Caco-2 (cell line): ENCODE data around the gene SIRPB2. TPM values are rescaled to one million over a fixed set of nuclear protein-coding genes. Genes with fewer than 3 reads are reported as not detected.
A peak's percentile ranks its signal among the peaks of the same experiment; 100 is the strongest.

ENCODE experiments used
- BruUV-seq: library from RNA; stranded (reverse); fragments of 400-500 nt; replicated peaks from 2 replicates; lab custom pipeline; 2021; lab: Mats Ljungman, UMichigan
- CTCF ChIA-PET: fragments of 300-600 bp; sonication (Branson Sonifier 250); formaldehyde crosslinking; loops from one replicate; lab custom pipeline; 2022; ENCODE audit warnings: antibody characterized with exemption; lab: Charles Lee
- POLR2A ChIA-PET: fragments of 300-600 bp; sonication (Branson Sonifier 250); formaldehyde crosslinking; loops from one replicate; lab custom pipeline; 2022; ENCODE audit warnings: antibody characterized with exemption; lab: Charles Lee
- DNase-seq, 2 experiments: peaks; one replicate each; pipeline versions ENCODE4 v3.0.0 to v3.0.0-alpha.2; 2020 to 2022
- H3K27me3 ChIP-seq: replicated peaks from 2 replicates; pipeline ENCODE4 v1.6.0; 2011; ENCODE audit warnings: low read length; ENCODE audit not compliant: control insufficient read depth, insufficient read depth
- H3K36me3 ChIP-seq: 2 replicates; pipeline ENCODE4 v1.5.1; 2011; ENCODE audit warnings: low read length; ENCODE audit not compliant: control insufficient read depth, insufficient read depth
- H3K4me1 ChIP-seq: fragments of 250-450 bp; sonication (Bioruptor Pico); 2 replicates; pipeline ENCODE4 v1.5.1; 2020; ENCODE audit warnings: mild to moderate bottlenecking
- H3K4me3 ChIP-seq: 2 replicates; pipeline ENCODE4 v1.5.1; 2011; ENCODE audit warnings: low read depth, mild to moderate bottlenecking, control low read depth, low read length
- H3K9me3 ChIP-seq: fragments of 250-450 bp; sonication (Bioruptor Pico); 2 replicates; pipeline ENCODE4 v1.5.1; 2020; ENCODE audit warnings: mild to moderate bottlenecking, moderate library complexity
- H3K27ac Mint-ChIP-seq: one replicate; pipeline ENCODE4 v1.8.0; 2022; ENCODE audit warnings: mixed read lengths; ENCODE audit not compliant: unreplicated experiment
- H3K27me3 Mint-ChIP-seq: one replicate; pipeline ENCODE4 v1.8.0; 2022; ENCODE audit warnings: mixed read lengths; ENCODE audit not compliant: insufficient read depth, unreplicated experiment
- H3K36me3 Mint-ChIP-seq: one replicate; pipeline ENCODE4 v1.8.0; 2022; ENCODE audit warnings: mild to moderate bottlenecking, mixed read lengths; ENCODE audit not compliant: insufficient read depth, unreplicated experiment
- H3K4me1 Mint-ChIP-seq: one replicate; pipeline ENCODE4 v1.8.0; 2022; ENCODE audit warnings: low read depth, mixed read lengths; ENCODE audit not compliant: unreplicated experiment
- H3K4me3 Mint-ChIP-seq: one replicate; pipeline ENCODE4 v1.8.0; 2022; ENCODE audit warnings: mild to moderate bottlenecking, moderate library complexity, mixed read lengths; ENCODE audit not compliant: unreplicated experiment
- H3K9me3 Mint-ChIP-seq: one replicate; pipeline ENCODE4 v1.8.0; 2022; ENCODE audit warnings: mixed read lengths; ENCODE audit not compliant: unreplicated experiment
- CTCF ChIP-seq, 2 experiments: fragments of 200-600 bp in 1 of 2; IDR thresholded peaks; 1 replicate in 1 of 2; 2 replicates in 1 of 2; pipeline versions ENCODE4 v1.5.1 to v1.8.0; 2011 to 2022; ENCODE audit warnings: antibody characterized with exemption in 1 of 2, control low read depth in 1 of 2, inconsistent platforms in 1 of 2, low read depth in 1 of 2, low read length in 1 of 2, mild to moderate bottlenecking in 1 of 2, moderate library complexity in 1 of 2; ENCODE audit not compliant: insufficient read depth in 1 of 2, severe bottlenecking in 1 of 2, unreplicated experiment in 1 of 2
- intact Hi-C: fragments of 100-400 bp; cut with micrococcal nuclease; formaldehyde crosslinking; loops from one replicate; pipeline ENCODE4 v1.10.0; 2022; ENCODE audit not compliant: unreplicated experiment
- total RNA-seq: library from RNA; stranded (reverse); gene quantifications from 2 replicates; pipeline ENCODE4 v1.2.3, GENCODE V29; 2022

The SIRPB2 gene
- total RNA-seq, 1 experiment from 2014 or later: not detected

DNA sequence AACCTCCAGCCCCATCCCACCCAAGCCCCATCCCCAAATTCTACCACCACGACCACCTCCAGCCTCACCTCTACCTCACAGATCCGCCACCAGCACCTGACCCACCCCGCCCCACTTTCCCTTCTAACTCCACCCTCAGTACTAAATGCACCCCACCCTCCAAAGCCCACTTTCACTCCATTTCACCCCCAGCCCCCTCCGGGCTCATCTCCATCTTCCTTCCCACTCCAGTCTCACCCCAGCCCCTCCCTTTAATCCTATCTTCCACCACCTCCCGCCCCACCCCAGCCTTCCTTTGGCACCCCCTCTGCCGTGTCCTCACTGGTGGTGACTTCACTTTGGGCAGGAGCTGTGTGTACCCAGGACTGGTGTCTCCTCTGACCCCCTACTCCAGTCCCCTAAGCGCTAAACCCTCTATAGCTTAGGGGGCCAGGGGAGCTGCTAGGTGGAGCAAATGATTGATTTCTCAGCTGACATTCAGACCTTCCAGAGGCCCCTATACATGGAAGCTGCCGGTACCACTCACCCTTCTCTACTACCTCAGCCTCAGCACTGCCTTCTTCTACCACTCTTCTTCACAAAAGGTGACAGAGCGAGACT is 21.8 kb downstream of the SIRPB2 start:
- no peaks in the 10 kb centered on the region for H3K9me3 Mint-ChIP-seq
- H3K4me3 Mint-ChIP-seq: no peak overlapping the region
- H3K4me1 Mint-ChIP-seq: peaks cover 46% of the 10 kb centered on the region
- H3K27ac Mint-ChIP-seq: no peak overlapping the region
- ChIA-PET POLR2A (no interaction called here), CTCF (interaction anchor here (1.0 to 2.6 kb wide), 3 partner anchors 10 to 408 kb away, joined by 3 to 9 read pairs (median 3); no protein-coding TSS in a partner anchor)
- DNase-seq: no peak
- H3K36me3 Mint-ChIP-seq: peaks cover 10% of the 10 kb centered on the region
- Histone ChIP-seq H3K9me3 (no peaks in the 10 kb centered on the region), H3K36me3 (peaks cover under 1% of the 10 kb centered on the region; the same call in 1 of the 2 replicates), H3K4me1 (peaks cover 13% of the 10 kb centered on the region), H3K27me3 (no peaks in the 10 kb centered on the region), H3K4me3 (no peak overlapping the region)
- BruUV-seq: no TSS peak
- no peak for TF ChIP-seq CTCF (IDR thresholded peaks at IDR 0.05; ENCODE audit: insufficient read depth in 1 of 2, low read depth in 1 of 2, low read length in 1 of 2, severe bottlenecking in 1 of 2, unreplicated experiment in 1 of 2)
- H3K27me3 Mint-ChIP-seq: no peaks in the 10 kb centered on the region
- intact Hi-C loops: no loop called here

- DNase-seq: no peak
- CTCF ChIA-PET: interaction anchor here (1.0 to 2.6 kb wide), 3 partner anchors 35 to 75 kb away, joined by 4 to 9 read pairs (median 5); partner anchors contain the start of gene FKBP1A
- POLR2A ChIA-PET: no interaction called here
- no peak for TF ChIP-seq CTCF (IDR thresholded peaks at IDR 0.05; ENCODE audit: insufficient read depth in 1 of 2, low read depth in 1 of 2, low read length in 1 of 2, severe bottlenecking in 1 of 2, unreplicated experiment in 1 of 2)
- BruUV-seq: no TSS peak
- peaks cover 12% of the 10 kb centered on the region for H3K36me3 Mint-ChIP-seq
- no peaks in the 10 kb centered on the region for H3K9me3 ChIP-seq
- intact Hi-C loops: no loop called here
- no peak overlapping the region for H3K4me3 ChIP-seq
- peaks cover 2% of the 10 kb centered on the region; the same call in 1 of the 2 replicates for H3K36me3 ChIP-seq
- no peaks in the 10 kb centered on the region for H3K9me3 Mint-ChIP-seq
- H3K27me3 Mint-ChIP-seq: no peaks in the 10 kb centered on the region
- no peak overlapping the region for H3K27ac Mint-ChIP-seq
- H3K27me3 ChIP-seq: no peaks in the 10 kb centered on the region
- H3K4me3 Mint-ChIP-seq: peak overlapping the region; percentile 74
- peaks cover 13% of the 10 kb centered on the region for H3K4me1 ChIP-seq
- H3K4me1 Mint-ChIP-seq: peaks cover 40% of the 10 kb centered on the region
Observed at GRCh38 chr20:1468117-1468624, 23.0 kb downstream of the SIRPB2 start.

DNA sequence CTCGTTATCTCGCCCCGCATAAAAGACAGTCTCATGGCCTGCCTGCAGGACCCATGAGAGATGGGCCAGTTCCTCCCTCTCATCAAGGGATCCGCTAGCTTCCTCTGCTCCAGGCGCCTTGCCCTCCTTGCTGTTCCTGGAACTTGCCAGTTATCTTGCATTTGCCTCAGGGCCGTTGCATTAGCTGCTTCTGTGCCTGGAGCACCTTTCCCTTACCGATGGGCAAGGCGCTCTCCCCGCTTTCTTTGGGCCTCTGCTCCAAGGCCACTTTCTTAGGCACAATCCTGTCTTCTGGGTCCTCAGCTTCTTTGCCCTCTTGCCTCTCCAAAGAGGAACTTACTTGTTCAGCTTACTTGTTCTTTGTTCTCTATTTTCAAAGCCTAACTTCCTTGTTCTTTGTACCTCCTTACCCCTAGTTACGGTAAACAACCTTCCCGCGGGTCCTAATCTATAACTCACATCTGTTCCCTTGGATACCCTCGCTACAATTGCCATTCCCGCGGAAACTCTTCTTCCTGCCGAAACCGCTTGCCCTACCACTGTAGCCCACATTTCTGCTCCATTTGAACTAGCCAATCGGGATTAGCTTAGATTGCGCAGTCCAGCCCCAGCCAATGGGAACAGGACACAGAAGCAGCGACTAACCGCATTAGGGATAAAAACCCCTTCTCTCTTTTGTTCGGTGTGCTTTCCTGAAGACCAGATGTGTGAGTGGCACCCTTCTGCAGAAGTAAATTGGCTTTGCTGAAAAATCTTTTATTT is 23.7 kb downstream of the SIRPB2 start:
- H3K36me3 Mint-ChIP-seq: peaks cover 12% of the 10 kb centered on the region
- no TSS peak for BruUV-seq
- H3K36me3 ChIP-seq: peaks cover 2% of the 10 kb centered on the region; the same call in 1 of the 2 replicates
- peak overlapping the region; percentile 64 for H3K27ac Mint-ChIP-seq
- 0 out of 2 replicates have a peak overlapping the region, but pooled peaks have one; percentile 21 for H3K4me3 ChIP-seq
- H3K9me3 ChIP-seq: no peaks in the 10 kb centered on the region
- ChIA-PET CTCF (interaction anchor here (0.6 to 2.6 kb wide), 7 partner anchors 8 to 74 kb away, joined by 3 to 12 read pairs (median 5); partner anchors contain the start of gene FKBP1A), POLR2A (interaction anchor here (0.6 kb wide), 1 partner anchor 76 kb away, joined by 4 read pairs; no protein-coding TSS in a partner anchor)
- peak overlapping the region; percentile 74 for H3K4me3 Mint-ChIP-seq
- no peak for TF ChIP-seq CTCF (IDR thresholded peaks at IDR 0.05; ENCODE audit: insufficient read depth in 1 of 2, low read depth in 1 of 2, low read length in 1 of 2, severe bottlenecking in 1 of 2, unreplicated experiment in 1 of 2)
- no peaks in the 10 kb centered on the region for H3K9me3 Mint-ChIP-seq
- intact Hi-C loops: no loop called here
- peaks cover 13% of the 10 kb centered on the region for H3K4me1 ChIP-seq
- DNase-seq: no peak
- no peaks in the 10 kb centered on the region for H3K27me3 ChIP-seq
- H3K4me1 Mint-ChIP-seq: peaks cover 34% of the 10 kb centered on the region
- H3K27me3 Mint-ChIP-seq: no peaks in the 10 kb centered on the region
